Right renal cortex interstitium (tissue), 3 donors: ENCODE data around the gene SOS1. TPM values are rescaled to one million over a fixed set of nuclear protein-coding genes. Genes with fewer than 3 reads are reported as not detected.
"Not testable (repeated sequence)": the region's sequence is repeated elsewhere in the genome, so short reads cannot be mapped to it uniquely, and the experiment has no call there.

Experiments
- DNase-seq, 3 donors: peaks; one replicate each; pipeline ENCODE4 v3.0.0-alpha.2; 2013; ENCODE audit warnings: low read depth in 3 of 3, low spot score in 2 of 3
- polyA plus RNA-seq, 3 donors: library from polyadenylated mRNA; unstranded; fragments of 120-200 nt; gene quantifications; one replicate each; pipeline ENCODE4 v1.2.1, GENCODE V29; 2013; ENCODE audit not compliant: insufficient read length in 3 of 3

SOS1 gene
- polyA plus RNA-seq, 3 donors: 45.9 to 57.1 (median 47.5) TPM

DNA sequence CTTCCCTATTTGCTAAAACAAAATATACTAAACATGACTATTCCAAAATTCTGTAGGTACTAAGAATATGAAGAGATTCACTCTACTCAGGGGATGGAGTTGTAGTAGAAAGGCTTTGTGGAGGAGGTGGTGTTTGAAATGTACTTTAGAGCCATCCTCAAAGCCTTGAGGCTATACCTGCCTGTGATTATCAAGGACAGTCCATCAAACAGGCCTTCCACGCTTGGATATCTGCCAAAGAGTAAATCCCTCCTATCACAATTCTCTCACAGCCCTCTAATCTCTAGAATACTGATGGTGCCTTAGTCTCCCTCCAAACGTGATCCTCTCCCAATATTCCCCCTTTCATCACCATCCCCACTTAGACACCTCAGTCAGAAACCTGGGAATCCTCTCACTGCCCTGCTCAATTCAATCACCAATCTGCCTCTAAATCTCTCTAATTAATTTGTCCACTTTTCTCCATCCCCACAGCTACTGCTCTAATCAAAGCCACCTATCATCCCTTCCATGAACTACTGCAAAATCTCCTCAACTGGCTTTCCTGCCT, 13.1 kb downstream of the SOS1 start:
- DNase-seq: no peak

DNA sequence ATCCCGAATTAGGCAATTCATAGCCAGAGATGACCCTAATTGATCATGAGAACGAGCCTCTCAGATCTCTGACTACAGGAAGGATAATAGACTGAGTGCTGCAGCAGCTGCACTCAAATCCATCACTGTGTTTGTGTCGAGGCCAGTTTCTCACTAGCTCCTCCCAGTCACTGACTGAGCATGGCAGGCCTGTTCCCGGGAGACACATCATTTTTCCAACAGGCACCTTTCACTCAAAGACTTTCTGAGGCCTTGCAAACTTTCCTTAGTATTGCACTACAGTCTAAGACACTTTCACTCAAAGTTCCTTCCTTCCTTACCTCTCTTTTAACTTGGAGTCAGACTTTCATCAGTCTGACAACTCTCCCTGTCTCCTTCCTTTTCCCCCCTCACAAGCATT, 13.7 kb downstream of the SOS1 start:
- DNase-seq: no peak

DNA sequence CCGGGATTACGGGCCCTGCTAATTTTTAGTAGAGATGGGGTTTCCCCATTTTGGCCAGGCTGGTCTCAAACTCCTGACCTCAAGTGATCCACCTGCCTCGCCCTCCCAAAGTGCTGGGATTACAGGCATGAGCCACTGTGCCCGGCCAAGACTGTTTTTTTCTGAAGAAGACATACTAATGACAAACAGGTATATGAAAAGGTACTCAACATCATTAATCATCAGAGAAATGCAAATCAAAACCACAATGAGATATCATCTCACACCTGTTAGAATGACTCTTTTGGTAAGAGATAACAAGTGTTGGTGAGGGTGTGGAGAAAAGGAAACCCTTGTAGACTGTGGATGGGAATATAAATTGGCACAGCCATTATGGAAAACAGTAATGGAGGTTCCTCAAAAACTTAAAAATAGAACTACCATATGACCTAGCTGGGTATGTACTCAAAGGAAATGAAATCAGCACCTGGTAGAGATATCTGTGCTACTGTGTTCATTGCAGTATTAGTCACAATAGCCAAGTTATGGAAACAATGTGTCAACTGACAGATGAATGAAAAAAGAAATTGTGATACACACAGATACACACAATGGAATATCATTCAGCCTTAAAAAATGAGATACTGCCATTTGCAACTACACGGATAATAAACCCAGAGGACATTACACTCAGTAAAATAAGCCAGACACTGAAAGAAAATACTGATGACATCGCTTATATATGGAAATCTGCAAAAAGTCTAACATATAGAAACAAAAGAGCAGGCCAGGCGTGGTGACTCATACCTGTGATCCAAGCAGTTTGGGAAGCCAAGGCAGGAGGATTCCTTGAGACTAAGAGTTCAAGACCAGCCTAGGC, 20.8 kb downstream of the SOS1 start:
- DNase-seq: no peak

DNA sequence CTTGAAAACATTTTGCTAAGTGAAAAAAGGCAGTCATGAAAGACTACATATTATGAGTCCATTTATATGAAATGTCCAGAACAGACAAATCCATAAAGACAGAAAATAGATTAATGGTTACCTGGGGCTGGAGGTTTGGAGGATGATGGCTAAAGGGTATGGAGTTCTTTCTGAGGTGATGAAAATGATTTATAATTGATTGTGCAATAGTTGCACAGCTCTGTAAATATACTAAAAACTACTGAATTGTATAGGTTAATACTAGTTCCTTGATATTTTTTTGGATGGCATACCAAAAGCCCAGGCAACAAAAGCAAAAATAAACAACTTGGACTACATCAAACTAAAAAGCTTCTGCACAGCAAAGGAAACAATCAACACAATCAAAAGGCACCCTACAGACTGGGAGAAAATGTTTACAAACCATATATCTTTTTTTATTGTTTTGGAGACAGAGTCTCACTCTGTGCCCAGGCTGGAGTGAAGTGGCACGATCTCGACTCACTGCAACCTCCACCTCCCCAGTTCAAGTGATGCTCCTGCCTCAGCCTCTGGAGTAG, 21.5 kb downstream of the SOS1 start:
- DNase-seq: no peak

DNA sequence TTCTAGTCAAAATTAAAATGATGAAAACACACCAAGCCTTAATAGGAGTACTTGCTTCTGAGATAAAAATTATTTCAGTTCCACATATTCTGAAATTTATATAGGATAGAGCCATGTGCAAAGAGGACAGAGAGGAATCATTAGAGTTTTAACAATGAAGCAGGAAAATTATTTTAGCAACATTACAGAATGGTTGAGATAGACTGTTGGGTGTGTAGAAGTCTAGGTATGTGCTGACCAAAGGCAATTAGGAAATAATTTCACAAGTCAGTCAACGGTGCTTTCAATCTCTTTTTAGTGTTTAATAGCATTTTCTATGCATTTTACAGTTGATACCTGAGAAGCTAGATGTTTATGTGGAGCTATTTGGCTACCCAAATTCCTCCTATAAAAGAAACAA, 25.2 kb downstream of the SOS1 start:
- no peak for DNase-seq

DNA sequence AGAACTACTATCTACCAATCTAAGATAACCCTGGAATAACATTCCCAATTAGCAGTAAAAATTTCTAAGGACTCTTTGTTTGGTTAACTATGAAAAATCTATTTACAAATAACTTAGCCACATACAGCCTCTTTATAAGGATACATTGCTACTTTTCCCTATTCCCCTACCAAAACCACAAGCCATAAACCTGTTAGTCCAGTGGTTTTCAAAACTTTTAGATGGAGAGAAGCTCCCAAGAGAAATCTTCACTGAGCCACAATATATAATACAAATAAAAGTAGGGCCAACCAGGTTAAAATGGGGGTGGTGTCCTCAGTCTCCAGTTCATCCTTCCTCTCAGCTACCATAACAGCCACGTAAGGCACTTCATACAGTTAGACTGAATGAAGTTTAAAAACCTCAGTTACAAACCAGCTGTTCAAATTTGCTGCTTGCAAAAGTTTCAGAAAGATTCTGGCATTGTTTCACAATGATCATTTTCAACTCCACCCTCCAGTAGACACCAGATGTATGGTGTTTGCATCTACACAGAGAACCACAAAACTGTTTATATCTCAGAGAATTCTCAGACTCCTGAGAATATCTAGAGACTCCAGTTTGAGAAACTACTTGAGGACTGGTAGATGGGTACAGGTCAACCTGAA, 26.0 kb downstream of the SOS1 start:
- DNase-seq: no peak

DNA sequence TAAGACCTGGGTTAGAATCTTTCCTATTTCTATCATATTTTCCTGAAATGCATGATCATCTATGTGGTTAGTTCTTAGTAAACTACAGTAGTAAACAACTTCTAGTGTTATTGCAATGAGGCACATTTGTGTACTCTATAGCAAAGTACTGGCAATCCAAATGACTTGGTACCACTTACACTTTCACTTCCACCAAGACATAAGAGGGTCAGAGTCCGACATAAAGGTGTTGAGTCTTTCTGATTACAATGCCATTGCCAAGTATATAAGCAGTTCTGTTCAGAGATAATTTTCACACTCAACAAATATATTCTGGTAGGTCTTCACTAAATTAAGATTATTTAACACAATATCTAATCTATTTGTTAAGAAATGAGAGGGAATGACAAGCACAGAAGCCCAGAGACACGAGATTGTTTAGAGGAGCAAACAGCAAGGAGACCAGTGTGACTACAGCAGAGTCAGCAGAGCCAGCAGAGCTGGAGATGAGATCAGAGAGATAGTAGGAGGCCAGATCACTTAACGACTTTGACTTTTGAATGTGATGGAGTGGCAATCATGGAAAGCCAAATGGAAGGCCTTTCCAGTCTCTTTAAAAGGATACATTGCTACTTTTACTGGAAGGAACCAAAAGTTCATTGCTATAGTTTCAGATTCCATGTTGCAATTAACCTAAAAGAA, 27.5 kb downstream of the SOS1 start:
- DNase-seq: no peak

DNA sequence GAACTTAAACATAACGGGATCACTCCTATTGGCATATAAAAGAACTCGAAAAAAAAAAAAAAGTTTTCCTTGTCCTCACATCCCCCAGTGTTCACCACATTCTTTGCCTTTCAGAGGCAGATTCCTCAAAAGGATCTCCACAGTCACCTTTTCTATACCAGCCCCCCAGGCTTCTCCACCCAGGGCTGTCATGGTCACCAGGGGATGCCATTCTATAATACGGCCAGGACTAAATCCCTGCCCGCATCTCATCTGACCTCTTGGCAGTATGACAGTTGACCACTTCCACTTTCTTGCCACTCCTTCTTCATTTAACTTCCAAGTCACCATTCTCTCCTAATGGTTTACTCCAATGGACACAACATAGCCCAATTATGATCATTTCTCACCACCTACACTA, 29.3 kb downstream of the SOS1 start:
- no peak for DNase-seq

DNA sequence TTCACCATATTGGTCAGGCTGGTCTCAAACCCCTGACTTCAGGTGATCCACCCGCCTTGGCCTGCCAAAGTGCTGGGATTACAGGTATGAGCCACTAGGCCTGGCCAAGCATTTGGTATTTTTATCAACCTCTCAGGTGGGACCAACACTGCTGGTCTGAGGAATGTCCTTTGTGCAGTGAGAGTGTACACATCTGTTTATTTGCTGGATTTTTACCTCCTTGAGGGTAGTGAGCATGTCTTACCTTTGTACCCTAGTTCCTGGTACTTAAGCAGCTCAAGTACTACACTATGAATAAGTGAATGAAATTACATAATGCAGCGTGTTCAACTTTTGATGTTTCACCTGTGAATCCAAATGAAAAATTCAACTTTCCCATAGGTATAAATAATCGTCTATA, 29.8 kb downstream of the SOS1 start:
- no peak for DNase-seq

DNA sequence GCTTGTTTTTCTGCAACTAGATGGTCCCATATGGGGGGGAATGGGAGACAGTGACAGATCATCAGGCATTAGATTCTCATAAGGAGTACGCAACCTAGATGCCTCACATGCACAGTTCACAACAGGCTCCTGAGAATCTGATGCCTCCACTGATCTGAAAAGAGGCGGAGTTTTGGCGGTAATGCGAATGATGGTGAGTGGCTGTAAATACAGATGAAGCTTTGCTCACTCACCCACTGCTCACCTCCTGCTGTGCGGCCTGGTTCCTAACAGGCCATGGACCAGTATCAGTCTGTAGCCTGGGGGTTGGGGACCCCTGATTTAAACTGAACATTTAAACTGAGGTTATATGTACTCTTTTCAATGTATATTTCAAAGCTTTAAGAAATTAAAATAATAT, 40.7 kb downstream of the SOS1 start:
- no peak for DNase-seq

DNA sequence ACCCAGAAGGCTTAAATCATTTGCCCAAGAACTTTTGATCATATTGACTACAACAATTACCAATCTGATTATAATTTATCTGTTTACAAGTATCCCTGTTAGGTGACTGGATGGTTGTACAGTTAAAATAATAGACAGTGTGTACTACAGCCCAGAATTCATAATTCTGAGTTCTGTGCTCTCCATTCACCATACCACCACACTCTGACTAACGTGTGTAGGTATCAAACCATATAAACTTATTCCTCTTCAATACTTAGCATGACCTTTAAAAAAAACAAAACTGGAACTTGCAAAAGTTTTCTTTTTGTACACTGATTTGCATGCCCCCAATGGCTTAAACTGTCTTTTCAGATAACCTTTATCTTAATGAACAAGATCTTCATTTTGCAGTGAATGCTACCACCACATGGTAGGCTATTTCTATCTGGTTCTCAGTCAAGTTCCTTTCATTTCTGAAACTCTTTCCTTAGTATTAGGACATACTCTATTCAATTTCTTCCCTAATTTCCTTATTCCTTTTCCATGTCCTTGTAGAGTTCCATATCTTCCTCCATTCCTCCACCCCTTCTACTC, 50.9 kb downstream of the SOS1 start:
- DNase-seq: no peak

DNA sequence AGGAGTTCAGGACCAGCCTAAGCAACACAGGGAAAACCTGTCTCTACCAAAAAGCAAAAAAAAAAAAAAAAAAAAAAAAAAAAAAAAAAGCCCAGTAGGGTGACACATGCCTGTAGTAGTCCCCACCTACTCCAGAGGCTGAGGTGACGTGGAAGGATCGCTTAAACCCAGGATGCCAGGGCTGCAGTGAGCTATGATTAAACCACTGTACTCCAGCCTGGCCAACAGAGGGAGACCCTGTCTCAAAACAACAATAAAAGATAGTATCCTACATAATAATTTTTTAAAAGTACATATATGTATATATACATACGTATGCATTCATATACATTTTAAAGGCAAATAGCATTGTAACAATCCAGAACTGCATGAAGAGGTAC, 51.7 kb downstream of the SOS1 start:
- DNase-seq: no peak

DNA sequence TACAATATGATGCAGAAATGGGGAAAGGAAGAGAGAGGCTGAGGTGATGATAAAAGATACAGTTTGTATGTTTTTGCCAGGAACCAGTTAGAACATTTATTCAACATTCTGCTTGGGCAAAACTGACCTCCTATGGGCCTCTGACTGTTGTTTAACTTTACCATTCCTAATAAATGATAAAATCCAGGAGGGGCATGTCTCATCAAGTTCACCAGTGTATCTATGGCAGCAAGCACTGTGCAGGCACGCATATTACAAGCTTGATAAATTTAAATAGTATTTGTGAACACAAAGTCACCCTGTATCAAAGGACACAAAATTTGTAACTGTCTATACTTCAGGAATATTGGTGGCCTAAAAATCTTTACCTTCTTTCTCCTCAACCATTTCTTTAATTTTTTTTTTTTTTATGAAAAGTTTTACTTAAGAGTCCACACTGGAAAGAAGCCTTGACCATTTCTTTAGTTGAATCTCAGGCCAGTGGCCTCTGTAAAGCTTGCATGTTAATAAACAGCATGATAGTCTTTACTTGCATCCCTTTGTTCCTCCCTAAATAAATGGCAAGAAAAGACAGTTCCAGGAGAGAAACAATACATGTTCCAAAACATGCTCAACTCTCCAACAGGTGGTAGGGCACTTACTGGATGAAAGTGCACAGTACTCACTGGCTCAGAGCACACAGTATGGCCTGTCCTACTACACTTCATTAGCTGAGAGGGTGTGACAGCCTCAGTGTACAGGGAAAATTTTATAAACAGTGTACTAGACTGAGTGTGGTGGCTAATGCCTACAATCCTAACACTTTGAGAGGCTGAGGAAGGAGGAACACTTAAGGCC, 52.3 kb downstream of the SOS1 start:
- no peak for DNase-seq

DNA sequence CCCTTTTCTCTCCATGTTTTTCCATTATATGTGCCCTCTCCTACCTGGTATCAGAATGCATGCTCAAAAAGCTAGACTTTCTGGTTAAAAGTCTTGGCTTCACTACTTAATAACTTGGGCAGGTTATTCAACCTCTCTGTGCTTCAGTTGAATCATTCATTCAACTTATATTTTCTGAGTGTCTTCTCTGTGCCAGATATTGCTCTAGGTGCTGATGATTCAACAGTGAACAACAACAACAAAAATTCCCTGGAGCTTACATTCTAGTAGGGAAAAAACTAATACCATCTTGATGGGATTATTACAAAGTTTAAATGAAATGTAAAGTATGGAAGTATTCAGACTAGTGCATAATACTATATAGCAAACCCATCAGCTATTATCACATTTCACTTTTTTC, 55.2 kb downstream of the SOS1 start:
- DNase-seq: no peak

DNA sequence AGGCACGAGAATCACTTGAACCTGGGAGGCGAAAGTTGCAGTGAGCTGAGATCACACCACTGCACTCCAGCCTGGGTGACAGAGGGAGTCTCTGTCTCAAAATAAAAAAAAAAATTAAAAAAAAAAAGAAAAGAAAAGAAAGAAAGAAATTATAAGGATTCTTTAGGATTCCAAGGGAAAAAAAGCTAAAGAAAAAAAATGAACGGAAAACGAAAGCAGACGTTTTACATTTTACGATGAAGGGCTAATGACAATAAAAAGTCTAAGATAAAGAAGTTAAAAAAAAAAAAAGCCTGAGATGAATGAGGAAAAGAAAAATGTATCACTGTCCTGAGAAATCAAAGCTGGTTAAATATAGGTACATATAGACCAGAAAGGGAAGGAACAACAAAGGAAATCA, 58.5 kb downstream of the SOS1 start:
- DNase-seq: no peak

DNA sequence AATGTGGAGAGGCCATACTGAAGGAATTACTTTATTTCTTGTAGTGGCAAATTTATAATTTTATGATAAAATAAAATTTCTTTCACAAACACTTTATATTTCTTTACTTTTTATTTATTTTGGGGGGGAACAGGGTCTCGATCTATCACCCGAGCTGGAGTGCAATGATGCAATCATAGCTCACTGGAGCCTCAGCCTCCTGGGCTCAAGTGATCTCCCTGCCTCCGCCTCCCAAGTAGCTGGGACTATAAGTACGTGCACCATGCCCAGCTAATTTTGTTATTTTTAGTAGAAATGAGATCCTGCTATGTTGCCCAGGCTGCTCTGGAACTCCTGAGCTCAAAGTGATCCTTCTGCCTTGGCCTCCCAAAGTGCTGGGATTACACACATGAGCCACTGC, 59.6 kb downstream of the SOS1 start:
- DNase-seq: no peak

DNA sequence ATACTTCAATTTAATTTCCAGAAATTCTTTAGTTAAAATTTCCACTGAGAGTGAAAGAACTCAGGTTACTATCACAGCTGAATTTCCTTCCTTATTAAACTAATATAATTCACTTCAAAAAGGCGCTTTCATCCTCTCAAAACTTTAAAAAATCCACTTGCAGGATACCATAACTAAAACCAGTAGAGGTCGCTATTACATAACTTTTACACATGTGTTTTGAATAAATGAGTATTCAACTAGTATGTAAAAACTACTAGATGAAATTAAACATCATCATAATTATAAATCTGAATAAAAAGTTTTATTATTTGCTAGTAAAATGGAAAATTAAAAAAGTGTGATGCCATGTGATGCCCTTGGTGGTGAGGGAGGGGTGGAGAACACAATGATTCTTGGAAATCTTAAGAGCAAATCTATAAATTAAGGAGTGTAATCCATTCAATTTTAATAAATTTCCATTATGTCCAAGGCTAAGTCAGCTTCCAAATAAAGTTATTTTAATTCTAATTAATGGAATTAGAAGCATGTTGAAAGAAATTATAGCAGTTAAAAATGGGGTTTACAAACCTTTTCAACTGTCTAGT, 61.4 kb downstream of the SOS1 start:
- DNase-seq: peak in 1 of 3 donors; percentile 16

DNA sequence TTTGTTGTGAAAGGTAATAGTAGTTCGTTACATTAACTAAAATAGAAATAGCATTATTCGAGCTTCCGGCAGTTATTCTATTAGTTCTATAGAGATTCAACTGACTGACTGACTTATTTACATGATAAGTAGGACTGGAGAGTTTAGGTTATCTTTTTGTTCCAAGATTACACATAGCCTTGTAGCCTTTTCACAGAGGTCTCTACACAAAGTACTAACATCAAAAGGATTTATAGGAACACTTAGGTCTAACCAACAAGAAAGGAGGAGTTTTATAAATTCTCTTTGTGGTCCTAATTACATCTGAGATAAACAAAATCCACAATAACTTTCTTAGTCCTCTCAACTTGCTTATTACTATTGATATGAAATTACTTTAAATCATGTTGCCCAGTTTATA, 62.8 kb downstream of the SOS1 start:
- no peak for DNase-seq

DNA sequence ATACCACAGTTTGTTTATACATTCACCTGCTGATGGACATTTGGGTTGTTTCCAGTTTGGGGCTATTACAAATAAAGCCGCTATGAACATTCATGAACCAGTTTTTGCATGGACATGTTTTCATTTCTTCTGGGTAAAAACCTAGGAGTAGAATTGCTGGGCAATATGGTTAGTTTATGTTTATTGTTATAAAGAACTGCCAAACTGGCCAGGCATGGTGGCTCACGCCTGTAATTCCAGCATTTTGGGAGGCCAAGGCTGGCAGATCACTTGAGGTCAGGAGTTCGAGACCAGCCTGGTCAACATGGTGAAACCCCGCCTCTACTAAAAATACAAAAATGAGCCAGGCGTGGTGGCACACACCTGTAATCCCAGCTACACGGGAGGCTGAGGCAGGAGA, 68.2 kb downstream of the SOS1 start:
- not testable (repeated sequence) for DNase-seq

DNA sequence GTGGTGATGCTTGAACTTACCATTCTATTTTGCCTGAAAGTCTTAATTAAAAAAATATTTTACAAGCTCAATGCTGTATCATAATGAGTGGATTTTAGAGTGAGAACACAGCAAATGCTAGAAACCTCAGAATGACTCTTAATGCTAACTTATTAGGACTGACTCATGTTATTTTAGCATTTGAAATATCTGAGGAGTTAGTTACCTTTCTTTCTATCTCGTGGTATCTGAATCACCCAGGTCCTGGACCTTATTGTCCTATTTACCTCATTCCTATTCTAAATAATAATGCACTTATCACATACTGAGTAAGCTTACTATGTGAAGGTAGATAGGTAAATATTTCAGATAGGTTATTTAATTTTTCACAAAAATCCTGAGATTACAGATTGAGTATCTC, 70.7 kb downstream of the SOS1 start:
- no peak for DNase-seq
